Uterus (tissue), 4 donors: Measurements from ENCODE around the gene C16orf87. TPM values are rescaled to one million over a fixed set of nuclear protein-coding genes. Genes with fewer than 3 reads are reported as not detected.

Experiments
- DNase-seq, 2 donors: peaks; one replicate each; pipeline ENCODE4 v3.0.0-alpha.2; 2019 to 2020
- H3K27ac ChIP-seq, 2 donors: fragments of 200-600 bp; sonication (generic); 1 replicate in 1 of 2; 2 replicates in 1 of 2; pipeline ENCODE4 v1.5.1; 2016 to 2018
- H3K27me3 ChIP-seq, 2 donors: fragments of 200-600 bp; sonication (generic); one replicate each; pipeline ENCODE4 v1.5.1; 2018 to 2019; ENCODE audit warnings: control low read depth in 1 of 2
- H3K36me3 ChIP-seq, 2 donors: fragments of 200-600 bp; sonication (generic); one replicate each; pipeline ENCODE4 v1.5.1; 2019; ENCODE audit warnings: control low read depth in 1 of 2
- H3K4me1 ChIP-seq, 2 donors: fragments of 200-600 bp; sonication (generic); one replicate each; pipeline ENCODE4 v1.5.1; 2018 to 2019; ENCODE audit warnings: control low read depth in 1 of 2
- H3K4me3 ChIP-seq, 2 donors: fragments of 200-600 bp; sonication (generic); 1 replicate in 1 of 2; 2 replicates in 1 of 2; pipeline ENCODE4 v1.5.1; 2018 to 2019; ENCODE audit warnings: mild to moderate bottlenecking in 1 of 2
- H3K9me3 ChIP-seq, 2 donors: fragments of 200-600 bp; sonication (generic); one replicate each; pipeline ENCODE4 v1.5.1; 2019; ENCODE audit warnings: control low read depth in 1 of 2
- CTCF ChIP-seq, 4 experiments: fragments of 200-600 bp in 2 of 4; fragments of 450-650 bp in 2 of 4; sonication (generic) in 2 of 4; IDR thresholded peaks; one replicate each; pipeline ENCODE4 v1.5.1; 2016 to 2019; ENCODE audit warnings: antibody characterized with exemption in 4 of 4, mild to moderate bottlenecking in 2 of 4, moderate library complexity in 1 of 4
- POLR2A ChIP-seq, 2 donors: fragments of 450-650 bp; IDR thresholded peaks; one replicate each; pipeline ENCODE4 v1.6.1; 2016; ENCODE audit warnings: antibody characterized with exemption in 2 of 2, mild to moderate bottlenecking in 1 of 2, moderate library complexity in 1 of 2
- intact Hi-C: fragments of 100-400 bp; cut with DNase I; formaldehyde crosslinking; loops from one replicate; pipeline ENCODE4 v1.15.1; 2023; ENCODE audit warnings: low total_unique reads
- small RNA-seq: library from RNA; depleted of rRNA; stranded (forward); fragments of <200 nt; gene quantifications from one replicate; pipeline ENCODE3, GENCODE V24; 2016
- total RNA-seq, 4 donors: library from RNA; depleted of rRNA in 3 of 4; stranded (reverse); fragments of >200 nt in 3 of 4; gene quantifications; one replicate each; pipeline versions ENCODE4 v1.1.0 to v1.2.4, GENCODE V29; 2014 to 2023
- donor health status: DM: yes; HTN: yes; CAD: no.

The C16orf87 gene
- total RNA-seq, 4 donors from 2014 or later = under 0.01 to 20.1 (median 5.5) TPM

DNA sequence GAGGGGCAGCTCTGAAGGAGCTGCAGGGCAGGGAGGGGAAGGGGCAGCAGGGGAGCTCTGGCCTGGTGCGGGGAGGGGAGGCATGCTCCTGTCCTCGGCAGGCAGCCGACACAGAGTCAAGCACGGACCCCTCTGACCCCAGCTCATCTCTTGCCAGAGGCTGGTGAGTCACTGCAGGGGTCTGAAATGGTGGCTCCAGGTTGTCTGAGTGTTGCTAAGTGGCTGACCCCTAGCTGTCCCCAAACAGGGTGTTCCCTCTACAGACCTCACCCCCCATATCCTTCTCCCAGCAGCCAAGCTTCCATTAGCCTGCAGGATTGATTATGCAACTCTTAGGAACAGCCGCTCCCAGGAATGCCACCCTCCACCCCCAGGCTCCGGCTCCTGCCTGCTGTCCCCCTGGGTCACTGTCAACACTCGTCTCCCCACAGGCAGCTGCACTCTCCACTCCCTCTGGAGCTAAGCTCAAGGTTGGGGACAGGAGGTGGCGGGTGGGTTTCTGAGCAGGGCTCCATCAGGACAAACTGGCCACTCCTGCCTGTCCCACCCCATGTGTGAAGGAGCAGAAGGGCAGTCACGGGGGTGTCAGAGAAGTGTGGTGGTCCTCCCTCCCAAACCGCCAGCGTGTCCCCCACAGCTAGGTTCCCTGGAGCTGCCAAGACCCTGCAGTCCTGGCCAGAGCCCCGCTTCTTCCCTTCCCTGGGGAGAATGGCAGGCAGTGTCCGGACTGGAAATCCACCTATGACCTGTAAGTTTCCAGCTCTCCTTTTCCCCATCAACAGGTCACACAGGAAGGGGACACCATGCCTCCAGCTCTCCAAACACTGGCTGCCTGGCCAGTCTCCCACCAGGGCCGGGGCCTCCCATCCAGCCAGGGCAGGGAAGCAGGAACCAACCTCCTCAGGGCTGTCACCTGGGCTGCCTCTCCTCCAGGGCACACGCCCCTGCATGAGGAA, 83.9 kb downstream of the C16orf87 start:
- Histone ChIP-seq H3K36me3 (no peaks in the 10 kb centered on the region), H3K4me3 (no peak overlapping the region), H3K4me1 (no peaks in the 10 kb centered on the region), H3K9me3 (no peaks in the 10 kb centered on the region), H3K27ac (no peak overlapping the region), H3K27me3 (no peaks in the 10 kb centered on the region)
- intact Hi-C loops = no loop called here
- DNase-seq = no peak
- TF ChIP-seq POLR2A (IDR thresholded peaks at IDR 0.05) = no peak
- TF ChIP-seq CTCF (IDR thresholded peaks at IDR 0.05) = no peak

Small RNA genes within 50 kb of the gene (small RNA-seq; reads per million reads assigned to genes)
- not detected for gene AC007225.2

Other genes with a start within 250 kb of the C16orf87 start
- 10 to 100 TPM in 1 of 4 donors, not detected in 3; 11.8 TPM for gene SHCBP1, start 209.8 kb downstream of the C16orf87 start, total RNA-seq
- gene VPS35, start 142.0 kb downstream of the C16orf87 start, total RNA-seq = 100 to 1,000 TPM in 1 of 4 donors, 10 to 100 TPM in 3; 23.1 to 183 (median 67.4) TPM
- gene ORC6, start 141.5 kb downstream of the C16orf87 start, total RNA-seq = 10 to 100 TPM in 1 of 4 donors, 1 to 10 TPM in 2, not detected in 1; 1.2 to 11.3 (median 1.3) TPM
- gene MYLK3, start 82.8 kb downstream of the C16orf87 start, total RNA-seq = 1 to 10 TPM in 1 of 4 donors, under 1 TPM in 2, not detected in 1; 0.51 to 4.8 (median 0.61) TPM
- gene GPT2, start 53.2 kb upstream of the C16orf87 start, total RNA-seq = 10 to 100 TPM in 1 of 4 donors, 1 to 10 TPM in 2, not detected in 1; 1.5 to 11.0 (median 4.4) TPM
- 10 to 100 TPM; 25.3 to 79.4 (median 40.1) TPM for gene DNAJA2, start 142.5 kb upstream of the C16orf87 start, total RNA-seq